Heart right ventricle (tissue), 16 donors: Measurements from ENCODE around the gene VPS26B. TPM values are rescaled to one million over a fixed set of nuclear protein-coding genes. Genes with fewer than 3 reads are reported as not detected.

Experiments used
- ATAC-seq, 8 donors: fragments of 200-7000 bp; cut with Tn5 transposase; one replicate each; pipeline ENCODE4 v1.9.1; 2020; ENCODE audit warnings: mild to moderate bottlenecking in 8 of 8, moderate library complexity in 8 of 8, moderate number of reproducible peaks in 1 of 8
- DNase-seq, 2 donors: peaks; one replicate each; pipeline ENCODE4 v3.0.0-alpha.2; 2020
- H3K27ac ChIP-seq, 10 donors: fragments of 200-600 bp; sonication (generic) in 2 of 10; one replicate each; pipeline versions ENCODE4 v1.5.0 to v1.8.0; 2020 to 2022; ENCODE audit warnings: mild to moderate bottlenecking in 3 of 10
- H3K27me3 ChIP-seq, 7 donors: fragments of 200-600 bp; one replicate each; pipeline ENCODE4 v1.8.0; 2021 to 2022; ENCODE audit warnings: mild to moderate bottlenecking in 2 of 7
- H3K36me3 ChIP-seq, 9 donors: fragments of 200-600 bp; sonication (generic) in 1 of 9; one replicate each; pipeline versions ENCODE4 v1.5.0 to v1.8.0; 2020 to 2022; ENCODE audit warnings: mild to moderate bottlenecking in 2 of 9
- H3K4me1 ChIP-seq, 9 donors: fragments of 200-600 bp; sonication (generic) in 1 of 9; one replicate each; pipeline versions ENCODE4 v1.5.0 to v1.8.0; 2020 to 2022; ENCODE audit warnings: mild to moderate bottlenecking in 4 of 9
- H3K4me3 ChIP-seq, 10 donors: fragments of 200-600 bp; sonication (generic) in 2 of 10; one replicate each; pipeline versions ENCODE4 v1.5.0 to v1.8.0; 2020 to 2022; ENCODE audit warnings: mild to moderate bottlenecking in 7 of 10, moderate library complexity in 2 of 10
- H3K9me3 ChIP-seq, 11 donors: fragments of 200-600 bp in 10 of 11; sonication (generic) in 2 of 11; one replicate each; pipeline versions ENCODE4 v1.5.0 to v1.8.0; 2013 to 2022; ENCODE audit warnings: mild to moderate bottlenecking in 2 of 11, control low read depth in 1 of 11, moderate library complexity in 1 of 11
- CTCF ChIP-seq, 9 donors: fragments of 200-600 bp; sonication (generic) in 2 of 9; IDR thresholded peaks; one replicate each; pipeline versions ENCODE4 v1.5.0 to v1.8.0; 2021 to 2022; ENCODE audit warnings: antibody characterized with exemption in 9 of 9, mild to moderate bottlenecking in 5 of 9, moderate library complexity in 1 of 9
- WGBS, 2 donors: extraction: QIAGEN DNeasy Blood & Tissue Kit; methylation state at CpG; one replicate each; pipeline ENCODE4 v1.1.7; 2013; ENCODE audit warnings: inconsistent platforms in 1 of 2; 5-methylcytosine and 5-hydroxymethylcytosine counted together
- intact Hi-C, 10 donors: fragments of 100-400 bp; cut with DNase I; formaldehyde crosslinking; loops; one replicate each; pipeline versions ENCODE4 v1.11.1 to v1.14.2; 2022
- polyA plus RNA-seq, 2 donors: library from polyadenylated mRNA; stranded (reverse); fragments of 200-250 nt; gene quantifications; one replicate each; pipeline ENCODE4 v1.2.3, GENCODE V29; 2013
- total RNA-seq, 10 donors: library from RNA; stranded (reverse); fragmentation: NEBNext Ultra II Directional in 3 of 10; extraction: Animal tissue kit (Norgen Biotek cat#: 25700) in 3 of 10; gene quantifications; one replicate each; pipeline versions ENCODE4 v1.2.1 to v1.2.4, GENCODE V29; 2021 to 2023
- donor health status: Arrhythmogenic right ventricular cardiomyopathy.
- donor health status: ischemic (EF 13 %, LVEDD 7.1; RV severe dilation, severe dysfunction).
- donor health status: healthy with polysubstance abuse.
- donor health status: DM: no; HTN: yes; CAD: no.
- donor health status: DM: no; HTN: no; CAD: no.
- donor health status: ischemic (EF 25% LVEDD 6.9; RV normal size, moderate dysfunction).
- donor health status: ischemic (EF 25% LVEDD 5.7; RV mildly dilated, moderate dysfunction).
- donor health status: healthy.
- donor health status: DM: yes; HTN: yes; CAD: no.
- donor health status: Ischemic cardiomyopathy.
- donor health status: ischemic (EF 35%, LVEDD 5.7; RV mildly dilated, moderate dysfunction).
- donor health status: nonischemic (EF 11% LVEDD 7.7; RV severe dilation, severe dysfunction).
- donor health status: DM: yes; HTN: yes; CAD: no.
- donor health status: PGD.
- donor health status: ischemic (EF 29% LVEDD 5.4; RV normal size, mild dysfunction).
- donor health status: nonischemic (EF 23%, LVEDD 6.1; RV moderate dilation, normal function).

VPS26B gene
- total and polyA plus RNA-seq, 12 donors, result 19.9 to 49.6 (median 34.5) TPM

DNA sequence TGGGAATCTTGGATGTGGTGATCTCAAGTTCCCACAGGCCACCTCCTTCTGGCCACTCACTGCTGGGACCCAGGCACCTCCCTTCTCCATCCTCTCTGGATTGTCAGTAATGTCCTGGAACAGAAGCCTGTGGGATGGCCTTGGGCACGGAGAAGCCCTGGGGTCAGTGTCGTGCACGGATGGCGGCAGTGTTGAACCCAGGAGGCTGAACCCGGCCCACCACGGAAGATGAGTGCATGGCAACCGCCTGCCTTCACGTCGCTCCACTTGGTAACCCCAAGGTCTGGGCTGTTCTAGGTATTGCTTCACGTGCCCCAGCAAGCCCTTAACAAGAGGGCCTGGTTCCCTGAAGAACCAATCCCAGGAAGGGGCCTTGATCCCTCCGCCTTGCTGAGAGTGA is 21.6 kb downstream of the VPS26B start:
- H3K27ac ChIP-seq, result no peak overlapping the region
- WGBS, 2 donors, result 90 to 94% methylated on average over 11 of the region's 11 CpGs
- intact Hi-C loops, result no loop called here
- no peak for TF ChIP-seq CTCF (IDR thresholded peaks at IDR 0.05)
- H3K27me3 ChIP-seq, result no peaks in the 10 kb centered on the region
- DNase-seq, result no peak
- peaks cover 0 to 100% (median 87%) of the 10 kb centered on the region in 9 donors for H3K36me3 ChIP-seq
- H3K4me1 ChIP-seq, result peaks cover 0 to 9% (median 0%) of the 10 kb centered on the region in 9 donors
- H3K9me3 ChIP-seq, result no peaks in the 10 kb centered on the region
- no peak for ATAC-seq
- no peak overlapping the region for H3K4me3 ChIP-seq

DNA sequence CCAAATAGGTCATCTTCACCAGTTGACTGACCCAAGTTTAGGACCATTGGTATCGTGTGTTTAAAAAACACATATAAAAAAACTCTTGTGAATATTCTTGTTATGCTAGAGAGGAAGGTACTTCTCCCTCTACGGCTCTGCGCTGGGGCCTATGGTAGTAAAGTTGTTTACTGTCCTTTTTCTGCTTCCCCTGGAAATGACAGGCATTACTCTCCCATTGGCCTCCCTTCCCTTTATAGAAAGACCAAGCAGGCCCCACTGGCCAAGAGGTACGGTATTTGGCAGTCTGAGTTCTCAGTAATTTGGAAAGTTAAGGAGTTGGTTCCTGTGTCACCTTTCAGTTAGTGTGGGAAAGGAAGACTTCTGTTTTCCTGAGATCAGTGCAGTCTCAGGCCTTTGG is 22.2 kb downstream of the VPS26B start:
- Histone ChIP-seq H3K27ac (no peak overlapping the region), H3K27me3 (no peaks in the 10 kb centered on the region), H3K9me3 (no peaks in the 10 kb centered on the region), H3K4me3 (no peak overlapping the region), H3K4me1 (peaks cover 0 to 11% (median 3%) of the 10 kb centered on the region in 9 donors), H3K36me3 (peaks cover 0 to 100% (median 81%) of the 10 kb centered on the region in 9 donors)
- no peak for TF ChIP-seq CTCF (IDR thresholded peaks at IDR 0.05)
- 81% methylated on average over 4 of the region's 4 CpGs for WGBS, 2 donors
- intact Hi-C loops, result no loop called here
- ATAC-seq (no peak), DNase-seq (no peak)

GRCh38 chr11:134248910-134249480 is 24.5 kb downstream of the VPS26B start:
- no peak overlapping the region for H3K4me3 ChIP-seq
- no peaks in the 10 kb centered on the region for H3K27me3 ChIP-seq
- 62 to 68% methylated on average over 7 of the region's 7 CpGs for WGBS, 2 donors
- TF ChIP-seq CTCF (IDR thresholded peaks at IDR 0.05), result no peak
- peaks cover 7 to 23% (median 14%) of the 10 kb centered on the region in 9 donors for H3K4me1 ChIP-seq
- intact Hi-C loops, result no loop called here
- ATAC-seq (no peak), DNase-seq (no peak)
- no peaks in the 10 kb centered on the region for H3K9me3 ChIP-seq
- H3K27ac ChIP-seq, result no peak overlapping the region
- peaks cover 0 to 77% (median 59%) of the 10 kb centered on the region in 9 donors for H3K36me3 ChIP-seq

GRCh38 chr11:134250246-134250645 is 25.8 kb downstream of the VPS26B start:
- TF ChIP-seq CTCF (IDR thresholded peaks at IDR 0.05), result no peak
- H3K36me3 ChIP-seq, result peaks cover 0 to 64% (median 47%) of the 10 kb centered on the region in 9 donors
- no peak overlapping the region for H3K27ac ChIP-seq
- ATAC-seq, result no peak
- intact Hi-C loops, result loop anchor here in 2 of 10 donors (10.0 kb wide), 2 partner anchors 185 to 205 kb away; partner anchors contain the start of gene JAM3 (in 1 of the 2)
- WGBS, 2 donors, result 92% methylated on average over 3 of the region's 3 CpGs
- H3K4me3 ChIP-seq, result no peak overlapping the region
- peaks cover 7 to 35% (median 25%) of the 10 kb centered on the region in 9 donors for H3K4me1 ChIP-seq
- no peak for DNase-seq
- H3K9me3 ChIP-seq, result no peaks in the 10 kb centered on the region
- no peaks in the 10 kb centered on the region for H3K27me3 ChIP-seq
